ENCODE results near the gene PCBD1.

DNA sequence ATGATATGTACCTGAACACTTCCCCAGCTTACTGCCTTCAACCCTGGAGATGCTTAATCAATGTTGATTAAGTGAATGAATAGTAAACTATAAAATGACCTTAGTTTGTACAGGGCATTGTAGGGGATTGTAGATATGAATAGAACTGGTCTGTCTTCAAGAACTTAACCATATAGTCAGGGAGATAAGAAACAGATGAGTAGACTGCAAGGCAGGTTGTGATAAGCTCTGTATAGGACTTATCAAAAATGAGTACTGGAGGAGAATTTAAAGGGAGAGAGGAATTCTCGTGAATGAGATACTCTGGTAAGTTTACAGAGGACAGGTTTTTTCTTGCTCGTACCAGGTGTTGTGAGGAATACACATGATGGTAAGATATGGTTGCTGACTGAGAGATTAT, 45.0 kb downstream of the PCBD1 start:
- TF ChIP-seq, protein P1, sequence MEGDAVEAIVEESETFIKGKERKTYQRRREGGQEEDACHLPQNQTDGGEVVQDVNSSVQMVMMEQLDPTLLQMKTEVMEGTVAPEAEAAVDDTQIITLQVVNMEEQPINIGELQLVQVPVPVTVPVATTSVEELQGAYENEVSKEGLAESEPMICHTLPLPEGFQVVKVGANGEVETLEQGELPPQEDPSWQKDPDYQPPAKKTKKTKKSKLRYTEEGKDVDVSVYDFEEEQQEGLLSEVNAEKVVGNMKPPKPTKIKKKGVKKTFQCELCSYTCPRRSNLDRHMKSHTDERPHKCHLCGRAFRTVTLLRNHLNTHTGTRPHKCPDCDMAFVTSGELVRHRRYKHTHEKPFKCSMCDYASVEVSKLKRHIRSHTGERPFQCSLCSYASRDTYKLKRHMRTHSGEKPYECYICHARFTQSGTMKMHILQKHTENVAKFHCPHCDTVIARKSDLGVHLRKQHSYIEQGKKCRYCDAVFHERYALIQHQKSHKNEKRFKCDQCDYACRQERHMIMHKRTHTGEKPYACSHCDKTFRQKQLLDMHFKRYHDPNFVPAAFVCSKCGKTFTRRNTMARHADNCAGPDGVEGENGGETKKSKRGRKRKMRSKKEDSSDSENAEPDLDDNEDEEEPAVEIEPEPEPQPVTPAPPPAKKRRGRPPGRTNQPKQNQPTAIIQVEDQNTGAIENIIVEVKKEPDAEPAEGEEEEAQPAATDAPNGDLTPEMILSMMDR (IDR thresholded peaks at IDR 0.05), result no peak
- no peak for TF ChIP-seq POLR2A (IDR thresholded peaks at IDR 0.05)
